ENCODE data around the gene ANKS1A. TPM values are rescaled to one million over a fixed set of nuclear protein-coding genes. Genes with fewer than 3 reads are reported as not detected.

ANKS1A gene
- total RNA-seq, 2 donors from 2014 or later: 34.9 to 36.4 TPM

DNA sequence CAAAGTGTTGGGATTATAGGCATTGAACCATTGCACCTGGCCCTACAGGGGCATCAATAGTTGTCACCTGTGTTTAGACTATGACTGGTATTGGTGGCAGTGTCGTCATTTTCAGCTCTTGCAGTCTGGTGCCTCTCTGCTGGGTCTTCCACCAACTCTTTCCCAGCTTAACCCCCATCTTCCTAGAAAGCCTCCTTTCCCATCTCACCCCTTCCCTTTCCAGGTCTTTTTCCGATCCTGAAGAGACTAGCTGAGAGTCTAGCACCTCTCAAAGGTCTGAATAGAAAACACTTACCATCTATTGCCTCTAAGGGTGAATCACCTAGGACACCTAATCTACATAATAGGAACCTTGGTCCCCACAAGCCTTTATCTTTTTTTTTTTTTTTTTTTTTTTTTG, 181.1 kb downstream of the ANKS1A start:
- Histone ChIP-seq H3K9me3 (ENCODE audit: control insufficient read depth, low read length) (no peaks in the 10 kb centered on the region), H3K9ac (ENCODE audit: extremely low read depth, low read length, poor library complexity, severe bottlenecking) (no peak overlapping the region), H3K4me1 (ENCODE audit: control insufficient read depth, insufficient read depth, low read length) (peaks cover 25% of the 10 kb centered on the region), H3K27ac (ENCODE audit: low read depth, low read length) (no peak overlapping the region), H3K27me3 (ENCODE audit: control insufficient read depth, insufficient read depth, low read length, poor library complexity, severe bottlenecking) (no peaks in the 10 kb centered on the region), H3K4me3 (ENCODE audit: low read length) (no peak overlapping the region), H3K36me3 (ENCODE audit: control insufficient read depth, insufficient read depth, low read length) (peaks cover 6% of the 10 kb centered on the region)
- no peak for TF ChIP-seq CTCF (conservative IDR thresholded peaks at IDR 0.05)
- Mint-ChIP-seq H3K27me3 (ENCODE audit: insufficient read depth) (no peaks in the 10 kb centered on the region), H3K36me3 (ENCODE audit: low read depth) (peaks cover 21% of the 10 kb centered on the region), H3K9me3 (no peaks in the 10 kb centered on the region), H3K4me1 (peaks cover 54% of the 10 kb centered on the region), H3K27ac (no peak overlapping the region), H3K4me3 (no peak overlapping the region)
- 80 to 85% methylated on average over 2 of the region's 2 CpGs for WGBS, 2 experiments (ENCODE audit: insufficient coverage in 1 of 2, insufficient read length in 1 of 2)
- peak; percentile 67 for DNase-seq

DNA sequence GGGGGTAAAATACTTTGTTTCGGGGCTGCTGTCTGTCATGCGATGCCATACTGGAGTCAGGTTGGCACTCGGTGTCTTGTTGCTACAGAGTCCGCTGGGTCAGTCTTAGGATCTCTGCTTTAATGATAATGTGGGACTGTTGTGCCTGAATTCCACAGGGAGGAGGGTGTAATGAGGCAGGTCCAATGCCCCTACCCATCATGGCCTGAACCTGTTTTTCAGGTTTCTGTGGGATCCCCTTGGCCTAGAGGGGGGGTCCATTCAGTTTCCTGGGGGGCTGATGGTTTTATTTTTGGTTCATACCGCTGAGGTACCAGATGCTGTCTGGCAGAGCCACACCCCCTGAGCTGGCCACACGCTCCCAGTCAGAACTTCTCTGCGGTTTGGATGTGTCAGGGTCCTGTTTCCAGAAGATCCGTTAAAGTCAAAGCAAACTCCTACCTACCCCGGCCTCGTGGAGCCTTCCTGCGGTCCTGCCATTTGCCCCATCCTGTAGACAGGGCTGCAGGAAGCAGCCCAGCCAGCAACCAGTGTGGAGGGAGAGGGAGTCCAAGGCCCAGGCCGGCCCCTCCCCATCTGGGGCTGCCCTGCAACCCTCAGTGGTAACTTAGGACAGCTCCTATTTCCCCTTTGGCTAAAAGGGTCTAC, 182.4 kb downstream of the ANKS1A start:
- Histone ChIP-seq H3K4me1 (ENCODE audit: control insufficient read depth, insufficient read depth, low read length) (peaks cover 25% of the 10 kb centered on the region), H3K4me3 (ENCODE audit: low read length) (no peak overlapping the region), H3K27me3 (ENCODE audit: control insufficient read depth, insufficient read depth, low read length, poor library complexity, severe bottlenecking) (no peaks in the 10 kb centered on the region), H3K9me3 (ENCODE audit: control insufficient read depth, low read length) (no peaks in the 10 kb centered on the region), H3K27ac (ENCODE audit: low read depth, low read length) (no peak overlapping the region), H3K9ac (ENCODE audit: extremely low read depth, low read length, poor library complexity, severe bottlenecking) (no peak overlapping the region), H3K36me3 (ENCODE audit: control insufficient read depth, insufficient read depth, low read length) (peaks cover 6% of the 10 kb centered on the region)
- WGBS, 2 experiments (ENCODE audit: insufficient coverage in 1 of 2, insufficient read length in 1 of 2): 93 to 100% methylated on average over 2 to 12 of the region's 12 CpGs
- Mint-ChIP-seq H3K27ac (peak overlapping the region; percentile 62), H3K4me1 (peaks cover 55% of the 10 kb centered on the region), H3K27me3 (ENCODE audit: insufficient read depth) (no peaks in the 10 kb centered on the region), H3K9me3 (no peaks in the 10 kb centered on the region), H3K4me3 (no peak overlapping the region), H3K36me3 (ENCODE audit: low read depth) (peaks cover 19% of the 10 kb centered on the region)
- TF ChIP-seq CTCF (conservative IDR thresholded peaks at IDR 0.05): no peak
- peak; percentile 68 for DNase-seq

GRCh38 chr6:35072051-35072697, 183.1 kb downstream of the ANKS1A start:
- Histone ChIP-seq H3K9ac (ENCODE audit: extremely low read depth, low read length, poor library complexity, severe bottlenecking) (no peak overlapping the region), H3K27me3 (ENCODE audit: control insufficient read depth, insufficient read depth, low read length, poor library complexity, severe bottlenecking) (no peaks in the 10 kb centered on the region), H3K9me3 (ENCODE audit: control insufficient read depth, low read length) (no peaks in the 10 kb centered on the region), H3K27ac (ENCODE audit: low read depth, low read length) (no peak overlapping the region), H3K4me1 (ENCODE audit: control insufficient read depth, insufficient read depth, low read length) (peaks cover 27% of the 10 kb centered on the region), H3K4me3 (ENCODE audit: low read length) (no peak overlapping the region), H3K36me3 (ENCODE audit: control insufficient read depth, insufficient read depth, low read length) (peaks cover 3% of the 10 kb centered on the region)
- Mint-ChIP-seq H3K27me3 (ENCODE audit: insufficient read depth) (no peaks in the 10 kb centered on the region), H3K27ac (peak overlapping the region; percentile 62), H3K4me1 (peaks cover 60% of the 10 kb centered on the region), H3K36me3 (ENCODE audit: low read depth) (peaks cover 21% of the 10 kb centered on the region), H3K4me3 (no peak overlapping the region), H3K9me3 (no peaks in the 10 kb centered on the region)
- WGBS, 2 experiments (ENCODE audit: insufficient coverage in 1 of 2, insufficient read length in 1 of 2): 72 to 79% methylated on average over 10 to 15 of the region's 15 CpGs
- DNase-seq: no peak
- TF ChIP-seq CTCF (conservative IDR thresholded peaks at IDR 0.05): no peak

Data from endodermal cell (in vitro differentiated cells).